K562 (cell line): Measurements from ENCODE around the gene KNCN. TPM values are rescaled to one million over a fixed set of nuclear protein-coding genes. Genes with fewer than 3 reads are reported as not detected.

Experiments used
- ATAC-seq: fragments of 200-7000 bp; cut with Tn5 transposase; 3 replicates; pipeline ENCODE4 v1.9.1; 2020; ENCODE audit warnings: moderate library complexity
- BruUV-seq: library from RNA; stranded (reverse); fragments of 400-500 nt; replicated peaks from 2 replicates; lab custom pipeline; 2021; lab: Mats Ljungman, UMichigan
- CTCF ChIA-PET: fragments of 300-600 bp; formaldehyde crosslinking; extraction: SDS; loops from one replicate; lab custom pipeline; 2021; ENCODE audit warnings: low intra/inter-chr PET ratio; lab: Yijun Ruan, JAX
- POLR2A ChIA-PET: fragments of 300-600, 350-650 bp; sonication (Branson Sonifier 250); formaldehyde crosslinking; extraction: SDS; loops from one replicate; lab custom pipeline; 2021; ENCODE audit warnings: antibody characterized with exemption, inconsistent platforms; lab: Yijun Ruan, JAX
- DNase-seq, 4 experiments: peaks; one replicate each; pipeline versions ENCODE4 v3.0.0 to v3.0.0-alpha.2; 2011 to 2018; ENCODE audit warnings: low spot score in 3 of 4, mixed read lengths in 3 of 4; ENCODE audit errors: extremely low read depth in 1 of 4
- FAIRE-seq: peaks from 2 replicates; lab custom pipeline; 2011; peaks lifted over from hg19 to GRCh38; lab: Jason Lieb, UNC
- H2AFZ ChIP-seq: 2 replicates; pipeline ENCODE4 v1.6.0; 2011; ENCODE audit warnings: low read depth, low read length, control low read depth, inconsistent platforms
- H3K27ac ChIP-seq: fragments of 200-600 bp; 3 replicates; pipeline ENCODE4 v1.8.0; 2011; ENCODE audit warnings: low read depth, mild to moderate bottlenecking, control low read depth, inconsistent platforms, low read length, moderate library complexity, mixed read lengths; ENCODE audit errors: extremely low read depth
- H3K27me3 ChIP-seq, 2 experiments: fragments of 300-600 bp in 1 of 2; 2 replicates in 1 of 2; 3 replicates in 1 of 2; pipeline versions ENCODE4 v1.6.0 to v1.8.0; 2011; ENCODE audit warnings: inconsistent platforms in 2 of 2, low read length in 2 of 2, mild to moderate bottlenecking in 1 of 2, mixed read lengths in 1 of 2, moderate library complexity in 1 of 2; ENCODE audit not compliant: control insufficient read depth in 2 of 2, insufficient read depth in 2 of 2
- H3K36me3 ChIP-seq: fragments of 300-600 bp; 3 replicates; pipeline ENCODE4 v1.8.0; 2011; ENCODE audit warnings: mild to moderate bottlenecking, low read length, inconsistent platforms; ENCODE audit not compliant: control insufficient read depth, insufficient read depth
- H3K4me1 ChIP-seq, 2 experiments: fragments of 200-600 bp in 1 of 2; replicated peaks in 1 of 2; 2 replicates in 1 of 2; 3 replicates in 1 of 2; pipeline versions ENCODE4 v1.5.1 to v1.8.0; 2011; ENCODE audit warnings: inconsistent platforms in 2 of 2, low read length in 2 of 2, mild to moderate bottlenecking in 1 of 2, mixed read lengths in 1 of 2, moderate library complexity in 1 of 2; ENCODE audit not compliant: control insufficient read depth in 2 of 2, insufficient read depth in 2 of 2
- H3K4me2 ChIP-seq: 2 replicates; pipeline ENCODE4 v1.6.1; 2011; ENCODE audit warnings: low read length, control low read depth, inconsistent platforms, mixed read lengths; ENCODE audit not compliant: insufficient read depth
- H3K4me3 ChIP-seq: fragments of 200-600 bp; sonication (generic), shearing (Covaris generic); 2 replicates; pipeline ENCODE4 v1.5.1; 2016; ENCODE audit warnings: control low read depth, inconsistent platforms
- H3K79me2 ChIP-seq: fragments of 200-600 bp; 3 replicates; pipeline ENCODE4 v1.8.0; 2011; ENCODE audit warnings: low read length, inconsistent platforms; ENCODE audit not compliant: control insufficient read depth, insufficient read depth
- H3K9ac ChIP-seq, 2 experiments: 2 replicates each; pipeline versions ENCODE4 v1.6.0 to v1.6.1; 2011; ENCODE audit warnings: low read depth in 2 of 2, low read length in 2 of 2, control low read depth in 1 of 2, inconsistent platforms in 1 of 2, mild to moderate bottlenecking in 1 of 2, mixed read lengths in 1 of 2; ENCODE audit not compliant: insufficient read depth in 1 of 2
- H3K9me1 ChIP-seq: one replicate; pipeline ENCODE4 v1.6.0; 2011; ENCODE audit warnings: inconsistent platforms, mild to moderate bottlenecking, low read length, moderate library complexity; ENCODE audit not compliant: control insufficient read depth, insufficient read depth
- H3K9me3 ChIP-seq: replicated peaks from 2 replicates; pipeline ENCODE4 v1.5.1; 2011; ENCODE audit warnings: low read depth, low read length, inconsistent platforms; ENCODE audit not compliant: control insufficient read depth, insufficient read depth
- H4K20me1 ChIP-seq: replicated peaks from 2 replicates; pipeline ENCODE4 v1.6.1; 2011; ENCODE audit warnings: low read length, inconsistent platforms, mixed read lengths; ENCODE audit not compliant: control insufficient read depth, insufficient read depth
- ARID3A ChIP-seq: IDR thresholded peaks from 2 replicates; pipeline ENCODE4 v1.6.1; 2012; ENCODE audit warnings: low read depth, low read length, improper control_type of control experiment, borderline replicate concordance
- C11orf30 ChIP-seq: fragments of 450-650 bp; IDR thresholded peaks from 2 replicates; pipeline ENCODE4 v1.6.1; 2016; ENCODE audit warnings: low read depth, mild to moderate bottlenecking
- CHD2 ChIP-seq: IDR thresholded peaks from 2 replicates; pipeline ENCODE4 v1.6.1; 2011; ENCODE audit warnings: low read depth, low read length
- GABPB2 ChIP-seq: fragments of 250-450 bp; sonication (Bioruptor Pico); conservative IDR thresholded peaks from 2 replicates; pipeline ENCODE4 v1.5.1; 2021; ENCODE audit warnings: mild to moderate bottlenecking
- GATAD2B ChIP-seq: fragments of 450-650 bp; IDR thresholded peaks from 2 replicates; pipeline ENCODE4 v1.6.1; 2017; ENCODE audit warnings: mild to moderate bottlenecking, borderline replicate concordance
- HMG20B ChIP-seq: fragments of 250-450 bp; sonication (Bioruptor Pico); IDR thresholded peaks from 2 replicates; pipeline ENCODE4 v1.5.0; 2021; ENCODE audit warnings: mild to moderate bottlenecking
- IFI16 ChIP-seq: fragments of 250-450 bp; sonication (Bioruptor Pico); IDR thresholded peaks from 2 replicates; pipeline ENCODE4 v2.1.2; 2022; ENCODE audit warnings: mild to moderate bottlenecking, inconsistent platforms
- KLF10 ChIP-seq: fragments of 250-450 bp; sonication (Bioruptor Pico); IDR thresholded peaks from 2 replicates; pipeline ENCODE4 v1.6.1; 2021; ENCODE audit warnings: matching md5 sums
- MYBL2 ChIP-seq, 2 experiments: fragments of 450-650 bp in 1 of 2; sonication (generic) in 1 of 2; formaldehyde crosslinking in 1 of 2; IDR thresholded peaks; 2 replicates each; pipeline versions ENCODE4 v1.6.1 to v1.8.1; 2017 to 2022; ENCODE audit warnings: borderline replicate concordance in 1 of 2, inconsistent platforms in 1 of 2, low read depth in 1 of 2, mild to moderate bottlenecking in 1 of 2, missing genetic modification reagents in 1 of 2, moderate library complexity in 1 of 2
- PHF20 ChIP-seq: fragments of 450-650 bp; IDR thresholded peaks from 2 replicates; pipeline ENCODE4 v1.6.1; 2018; ENCODE audit not compliant: partially characterized antibody
- PURB ChIP-seq: sonication (generic); formaldehyde crosslinking; IDR thresholded peaks from 2 replicates; pipeline ENCODE4 v1.9.0; 2021; ENCODE audit warnings: low read depth, mild to moderate bottlenecking, missing genetic modification reagents
- SMARCA4 ChIP-seq: fragments of 450-650 bp; IDR thresholded peaks from 2 replicates; pipeline ENCODE4 v1.6.1; 2016
- TAF15 ChIP-seq: fragments of 200-400 bp; formaldehyde crosslinking; IDR thresholded peaks from 2 replicates; pipeline ENCODE4 v1.6.1; 2017; ENCODE audit warnings: mild to moderate bottlenecking, low read depth, low read length, moderate library complexity
- ZNF197 ChIP-seq: fragments of 200-800 bp; sonication (Bioruptor generic); IDR thresholded peaks from 2 replicates; pipeline ENCODE4 v1.6.1; 2016; ENCODE audit warnings: low read depth, missing genetic modification characterization, missing compliant biosample characterization
- ZNF644 ChIP-seq: fragments of 200-800 bp; sonication (Bioruptor generic); IDR thresholded peaks from 2 replicates; pipeline ENCODE4 v1.6.1; 2016; ENCODE audit warnings: low read depth, missing genetic modification characterization, missing compliant biosample characterization
- ZNF717 ChIP-seq: fragments of 250-450 bp; sonication (Bioruptor Pico); IDR thresholded peaks from 2 replicates; pipeline ENCODE4 v1.5.0; 2021
- WGBS: fragments of 100-300 bp; shearing (Covaris generic); methylation state at CpG from one replicate; pipeline ENCODE4 v1.1.6; 2016; ENCODE audit warnings: low coverage, mixed read lengths; ENCODE audit not compliant: insufficient coverage; ENCODE audit errors: missing lambda C conversion rate; 5-methylcytosine and 5-hydroxymethylcytosine counted together
- in situ Hi-C: fragments of 300-500 bp; cut with MboI; formaldehyde crosslinking; loops from 4 replicates; pipeline ENCODE4 v1.15.0; 2018; ENCODE audit warnings: inconsistent platforms, mixed read lengths
- intact Hi-C: fragments of 100-400 bp; cut with micrococcal nuclease; formaldehyde crosslinking; loops from 2 replicates; pipeline ENCODE4 v1.14.2; 2022
- polyA plus RNA-seq, 8 experiments: library from polyadenylated mRNA; depleted of rRNA in 4 of 8; stranded (reverse) in 5 of 8; unstranded in 3 of 8; fragments of >200 nt; fragmentation: Nextera tagmentation in 2 of 8; fragmentation: Illumina TruSeq in 1 of 8; extraction: Ambion mirVana in 2 of 8; extraction: Trizol in 1 of 8; gene quantifications; 2 replicates each; pipeline versions ENCODE4 v1.2.1 to v1.2.3, GENCODE V29; 2011 to 2014; ENCODE audit warnings: inconsistent platforms in 1 of 8, missing spikeins in 1 of 8
- total RNA-seq, 7 experiments: library from RNA; depleted of rRNA in 6 of 7; stranded (reverse); fragments of >200 nt in 6 of 7; fragmentation: Illumina TruSeq in 2 of 7; extraction: Trizol in 2 of 7; gene quantifications; 2 replicates each; pipeline versions ENCODE4 v1.2.1 to v1.2.3, GENCODE V29; 2011 to 2021; ENCODE audit warnings: low replicate concordance in 1 of 7

KNCN gene
- total and polyA plus RNA-seq, 9 of the 15 experiments (the other 6 are each of a cell fraction or from before 2014, with no cell fraction given): not detected

- no peak for DNase-seq
- in situ Hi-C loops (no loop called here), intact Hi-C loops (no loop called here)
- 56% methylated on average over 4 of the region's 4 CpGs for WGBS
- CTCF ChIA-PET: no interaction called here
- Histone ChIP-seq H3K27me3 (no peaks in the 10 kb centered on the region), H3K4me3 (no peak overlapping the region), H3K36me3 (peaks cover 13% of the 10 kb centered on the region; the same call in 1 of the 3 replicates), H2AFZ (no peak overlapping the region), H3K9me3 (no peaks in the 10 kb centered on the region), H3K9ac (no peak overlapping the region), H3K79me2 (no peaks in the 10 kb centered on the region), H3K4me2 (no peak overlapping the region), H3K4me1 (peaks cover 0 to 7% of the 10 kb centered on the region in 2 experiments; a peak in 1 of 5 replicates), H3K27ac (no peak overlapping the region), H4K20me1 (no peaks in the 10 kb centered on the region), H3K9me1 (no peaks in the 10 kb centered on the region)
- TF ChIP-seq ZNF717 (no peak), ZNF644 (tag) (no peak), GATAD2B (no peak)
- POLR2A ChIA-PET: interaction anchor here (0.6 to 1.2 kb wide), 3 partner anchors 8 to 23 kb away, joined by 3 to 4 read pairs (median 3); no protein-coding TSS in a partner anchor
- ATAC-seq: no peak
- no TSS peak for BruUV-seq
- FAIRE-seq: peak; percentile 52
Observed at GRCh38 chr1:46563341-46563740, 11.9 kb upstream of the KNCN start.

- H3K4me3 ChIP-seq: no peak overlapping the region
- ATAC-seq (no peak), DNase-seq (no peak), FAIRE-seq (no peak)
- intact Hi-C loops (no loop called here), in situ Hi-C loops (no loop called here)
- no TSS peak for BruUV-seq
- H3K36me3 ChIP-seq: peaks cover 13% of the 10 kb centered on the region; the same call in 1 of the 3 replicates
- no peaks in the 10 kb centered on the region for H3K9me1 ChIP-seq
- WGBS: 73% methylated on average over 15 of the region's 15 CpGs
- H2AFZ ChIP-seq: no peak overlapping the region
- H3K27me3 ChIP-seq: no peaks in the 10 kb centered on the region
- peaks cover 0 to 8% of the 10 kb centered on the region in 2 experiments; a peak in 1 of 5 replicates for H3K4me1 ChIP-seq
- CTCF ChIA-PET: no interaction called here
- peak overlapping the region in 1 of 2 experiments; percentile 27; a peak in 1 of 4 replicates for H3K9ac ChIP-seq
- no peak overlapping the region for H3K27ac ChIP-seq
- H3K4me2 ChIP-seq: no peak overlapping the region
- H3K79me2 ChIP-seq: no peaks in the 10 kb centered on the region
- POLR2A ChIA-PET: interaction anchor here (0.6 kb wide), 1 partner anchor 24 kb away, joined by 3 read pairs; no protein-coding TSS in a partner anchor
- no peaks in the 10 kb centered on the region for H3K9me3 ChIP-seq
- no peaks in the 10 kb centered on the region for H4K20me1 ChIP-seq
- TF ChIP-seq PHF20 (no peak), HMG20B (CRISPR knock-in tag) (no peak), MYBL2 (IDR thresholded peaks at IDR 0.05; ENCODE audit: low read depth) (no peak), MYBL2 (CRISPR knock-in tag; IDR thresholded peaks at IDR 0.05; ENCODE audit: borderline replicate concordance) (no peak), TAF15 (no peak), ARID3A (no peak), PURB (no peak), CHD2 (no peak), GABPB2 (no peak), KLF10 (CRISPR knock-in tag) (no peak), ZNF197 (CRISPR knock-in tag) (no peak), C11orf30 (no peak), SMARCA4 (no peak), IFI16 (CRISPR knock-in tag) (no peak)
Observed at GRCh38 chr1:46562498-46562897, 11.1 kb upstream of the KNCN start.
